GM18502 (cell line): ENCODE measurements around the gene CUEDC1.
"Not testable (repeated sequence)": the region's sequence is repeated elsewhere in the genome, so short reads cannot be mapped to it uniquely, and the experiment has no call there.

Source experiments
- ATAC-seq: cut with Tn5 transposase; IDR thresholded peaks from one replicate; pipeline ENCODE4 v1.9.1; 2021; ENCODE audit warnings: mild to moderate bottlenecking; ENCODE audit not compliant: unreplicated experiment, poor library complexity

Gene CUEDC1

GRCh38 chr17:57985675-57985974, 30.4 kb upstream of the CUEDC1 start:
- ATAC-seq: no peak

- no peak for ATAC-seq
Observed at GRCh38 chr17:57984936-57985674, 29.9 kb upstream of the CUEDC1 start.

- no peak for ATAC-seq
Observed at GRCh38 chr17:57984261-57984890, 29.2 kb upstream of the CUEDC1 start.

GRCh38 chr17:57983446-57983845, 28.2 kb upstream of the CUEDC1 start:
- ATAC-seq: no peak

GRCh38 chr17:57982452-57983170, 27.4 kb upstream of the CUEDC1 start:
- ATAC-seq: no peak

GRCh38 chr17:57980522-57980921, 25.3 kb upstream of the CUEDC1 start:
- no peak for ATAC-seq

GRCh38 chr17:57979076-57979475, 23.9 kb upstream of the CUEDC1 start:
- ATAC-seq: no peak

GRCh38 chr17:57976594-57976993, 21.4 kb upstream of the CUEDC1 start:
- ATAC-seq: no peak

GRCh38 chr17:57975044-57975443, 19.8 kb upstream of the CUEDC1 start:
- no peak for ATAC-seq

GRCh38 chr17:57974053-57974824, 19.0 kb upstream of the CUEDC1 start:
- ATAC-seq: not testable (repeated sequence)

- no peak for ATAC-seq
Observed at GRCh38 chr17:57972151-57972550, 16.9 kb upstream of the CUEDC1 start.

GRCh38 chr17:57971572-57971971, 16.4 kb upstream of the CUEDC1 start:
- ATAC-seq: no peak

- ATAC-seq: no peak
Observed at GRCh38 chr17:57970710-57971109, 15.5 kb upstream of the CUEDC1 start.

- ATAC-seq: no peak
Observed at GRCh38 chr17:57968456-57968855, 13.2 kb upstream of the CUEDC1 start.

- ATAC-seq: no peak
Observed at GRCh38 chr17:57966875-57967274, 11.7 kb upstream of the CUEDC1 start.

GRCh38 chr17:57966246-57966645, 11.0 kb upstream of the CUEDC1 start:
- no peak for ATAC-seq

GRCh38 chr17:57965521-57966160, 10.4 kb upstream of the CUEDC1 start:
- ATAC-seq: no peak

GRCh38 chr17:57963149-57963511, 7.9 kb upstream of the CUEDC1 start:
- ATAC-seq: no peak

GRCh38 chr17:57962279-57963148, 7.3 kb upstream of the CUEDC1 start:
- no peak for ATAC-seq

- no peak for ATAC-seq
Observed at GRCh38 chr17:57959929-57960328, 4.7 kb upstream of the CUEDC1 start.
